Thyroid gland (tissue), 4 donors: ENCODE data around the gene TXN2.

Experiments
- POLR2A ChIP-seq, 2 donors: fragments of 450-650 bp; IDR thresholded peaks; one replicate each; pipeline ENCODE4 v1.6.1; 2017; ENCODE audit warnings: antibody characterized with exemption in 2 of 2, mild to moderate bottlenecking in 2 of 2, moderate library complexity in 1 of 2
- TF ChIP-seq, protein P1 (sequence below), 6 experiments: fragments of 200-600 bp in 3 of 6; fragments of 450-650 bp in 3 of 6; sonication (generic) in 3 of 6; IDR thresholded peaks; one replicate each; pipeline ENCODE4 v1.5.1; 2016 to 2019; ENCODE audit warnings: antibody characterized with exemption in 6 of 6, mild to moderate bottlenecking in 2 of 6, inconsistent platforms in 1 of 6, moderate library complexity in 1 of 6

GRCh38 chr22:36469094-36469710 lies 12.2 kb downstream of the TXN2 start:
- TF ChIP-seq, protein P1, sequence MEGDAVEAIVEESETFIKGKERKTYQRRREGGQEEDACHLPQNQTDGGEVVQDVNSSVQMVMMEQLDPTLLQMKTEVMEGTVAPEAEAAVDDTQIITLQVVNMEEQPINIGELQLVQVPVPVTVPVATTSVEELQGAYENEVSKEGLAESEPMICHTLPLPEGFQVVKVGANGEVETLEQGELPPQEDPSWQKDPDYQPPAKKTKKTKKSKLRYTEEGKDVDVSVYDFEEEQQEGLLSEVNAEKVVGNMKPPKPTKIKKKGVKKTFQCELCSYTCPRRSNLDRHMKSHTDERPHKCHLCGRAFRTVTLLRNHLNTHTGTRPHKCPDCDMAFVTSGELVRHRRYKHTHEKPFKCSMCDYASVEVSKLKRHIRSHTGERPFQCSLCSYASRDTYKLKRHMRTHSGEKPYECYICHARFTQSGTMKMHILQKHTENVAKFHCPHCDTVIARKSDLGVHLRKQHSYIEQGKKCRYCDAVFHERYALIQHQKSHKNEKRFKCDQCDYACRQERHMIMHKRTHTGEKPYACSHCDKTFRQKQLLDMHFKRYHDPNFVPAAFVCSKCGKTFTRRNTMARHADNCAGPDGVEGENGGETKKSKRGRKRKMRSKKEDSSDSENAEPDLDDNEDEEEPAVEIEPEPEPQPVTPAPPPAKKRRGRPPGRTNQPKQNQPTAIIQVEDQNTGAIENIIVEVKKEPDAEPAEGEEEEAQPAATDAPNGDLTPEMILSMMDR (IDR thresholded peaks at IDR 0.05): no peak
- no peak for TF ChIP-seq POLR2A (IDR thresholded peaks at IDR 0.05)
